ENCODE data around the gene ASIC2. TPM values are rescaled to one million over a fixed set of nuclear protein-coding genes. Genes with fewer than 3 reads are reported as not detected.

Gene ASIC2
- total RNA-seq, 1 experiment from 2014 or later: 0.09 TPM

DNA sequence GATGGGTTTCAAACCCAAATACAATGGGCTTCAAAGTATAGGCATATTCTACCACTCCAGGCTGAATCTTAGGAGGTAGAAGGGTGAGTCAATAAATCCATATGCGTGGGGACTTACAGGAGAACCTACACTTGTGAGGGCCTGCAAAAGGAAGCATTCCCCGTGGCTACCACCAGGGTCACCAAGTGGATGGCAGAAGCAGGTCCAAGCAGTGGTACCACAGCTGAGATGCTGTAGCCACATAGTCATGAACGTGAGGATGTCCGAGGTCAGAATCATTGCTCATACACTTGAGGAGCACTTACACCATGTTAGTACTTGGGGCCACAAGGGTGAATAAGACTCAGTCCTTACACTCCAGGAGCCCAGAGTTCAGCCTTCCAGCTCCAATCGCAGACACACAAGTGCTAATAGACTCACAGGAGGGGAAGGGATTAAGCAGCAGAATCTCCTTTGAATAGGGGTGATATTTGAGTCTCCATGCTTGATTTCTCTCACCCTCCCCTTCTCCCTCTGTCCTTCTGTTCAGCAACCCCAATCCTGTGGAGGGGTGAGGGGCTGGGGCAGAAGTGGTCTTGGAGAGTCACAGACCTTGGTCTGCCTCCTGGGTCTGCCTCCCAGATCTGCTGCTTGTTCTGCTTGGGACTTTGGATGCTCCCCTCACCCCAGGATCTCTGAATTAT, 42.5 kb upstream of the ASIC2 start:
- Histone ChIP-seq H3K27me3 (ENCODE audit: insufficient read depth, low read depth) (peaks cover 13% of the 10 kb centered on the region; the same call in 1 of the 2 replicates), H3K4me1 (replicated peaks; ENCODE audit: insufficient read depth) (no peaks in the 10 kb centered on the region), H2AFZ (no peak overlapping the region), H3K36me3 (ENCODE audit: low read depth) (no peaks in the 10 kb centered on the region), H4K20me1 (ENCODE audit: insufficient read depth) (no peaks in the 10 kb centered on the region), H3K4me3 (no peak overlapping the region), H3K4me2 (no peak overlapping the region), H3K9me3 (ENCODE audit: insufficient read depth, low read depth) (no peaks in the 10 kb centered on the region), H3K9me2 (ENCODE audit: insufficient read depth) (no peaks in the 10 kb centered on the region), H3K79me2 (ENCODE audit: low read depth) (no peaks in the 10 kb centered on the region), H3F3A (ENCODE audit: insufficient read depth, low read depth) (no peaks in the 10 kb centered on the region), H3K27ac (no peak overlapping the region)
- ChIA-PET POLR2A (ENCODE audit: unreplicated experiment) (no interaction called here), CTCF (no interaction called here)
- intact Hi-C loops (cut with micrococcal nuclease; ENCODE audit: unreplicated experiment): no loop called here
- peak; percentile 24; the same call in 1 of the 2 replicates for TF ChIP-seq CTCF (conservative IDR thresholded peaks at IDR 0.05)
- no peak for TF ChIP-seq EZH2 (IDR thresholded peaks at IDR 0.05; ENCODE audit: low read depth)
- BruUV-seq (replicated peaks): no TSS peak
- no peak for DNase-seq

DNA sequence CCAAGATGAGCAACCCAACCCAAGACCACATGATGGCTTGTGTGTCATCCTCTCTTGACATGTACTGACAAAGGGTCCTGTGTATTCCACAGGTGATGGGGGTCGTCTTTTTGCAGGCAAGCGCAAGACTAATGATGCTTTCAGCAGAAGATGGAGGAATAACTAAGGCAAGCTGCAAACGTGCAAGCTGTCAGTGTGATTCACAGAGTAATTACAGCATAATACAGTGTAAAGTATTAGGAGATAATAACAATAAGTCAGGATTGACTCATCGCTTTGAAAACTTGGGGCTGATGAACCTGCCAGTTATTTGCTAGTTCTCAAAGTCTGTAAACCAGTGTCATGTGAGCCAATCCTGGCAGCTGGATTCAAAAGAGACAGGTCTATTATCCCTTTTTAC, 41.6 kb upstream of the ASIC2 start:
- TF ChIP-seq EZH2 (IDR thresholded peaks at IDR 0.05; ENCODE audit: low read depth): no peak
- TF ChIP-seq CTCF (conservative IDR thresholded peaks at IDR 0.05): no peak
- intact Hi-C loops (cut with micrococcal nuclease; ENCODE audit: unreplicated experiment): no loop called here
- Histone ChIP-seq H3F3A (ENCODE audit: insufficient read depth, low read depth) (no peaks in the 10 kb centered on the region), H3K9me2 (ENCODE audit: insufficient read depth) (no peaks in the 10 kb centered on the region), H3K4me2 (no peak overlapping the region), H3K27me3 (ENCODE audit: insufficient read depth, low read depth) (0 out of 2 replicates have a peak, but pooled peaks cover 6% of the 10 kb centered on the region), H3K36me3 (ENCODE audit: low read depth) (no peaks in the 10 kb centered on the region), H2AFZ (no peak overlapping the region), H3K9me3 (ENCODE audit: insufficient read depth, low read depth) (no peaks in the 10 kb centered on the region), H3K27ac (no peak overlapping the region), H4K20me1 (ENCODE audit: insufficient read depth) (no peaks in the 10 kb centered on the region), H3K4me3 (no peak overlapping the region), H3K79me2 (ENCODE audit: low read depth) (no peaks in the 10 kb centered on the region), H3K4me1 (replicated peaks; ENCODE audit: insufficient read depth) (no peaks in the 10 kb centered on the region)
- POLR2A ChIA-PET (ENCODE audit: unreplicated experiment): no interaction called here
- no peak for DNase-seq
- BruUV-seq (replicated peaks): no TSS peak
- CTCF ChIA-PET: interaction anchor here (0.7 kb wide), 1 partner anchor 26 kb away, joined by 3 read pairs; no protein-coding TSS in a partner anchor

DNA sequence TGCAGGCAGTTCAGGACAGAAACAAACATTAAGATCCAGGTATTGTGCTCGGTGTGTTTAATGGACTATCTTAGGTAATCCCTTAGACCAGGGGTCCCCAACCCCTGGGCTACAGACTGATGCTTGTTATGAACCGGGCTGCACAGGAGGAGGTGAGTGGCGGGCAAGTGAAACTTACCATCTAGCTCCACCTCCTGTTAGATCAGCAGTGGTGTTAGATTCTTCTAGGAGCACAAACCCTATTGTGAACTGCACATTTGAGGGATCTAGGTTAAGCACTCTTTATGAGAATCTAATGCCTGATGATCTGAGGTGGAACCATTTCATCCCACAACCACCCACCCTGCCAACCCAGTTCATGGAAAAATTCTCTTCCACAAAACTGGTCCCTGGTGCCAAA, 37.8 kb upstream of the ASIC2 start:
- no peak overlapping the region for H3K27ac ChIP-seq
- ChIA-PET POLR2A (ENCODE audit: unreplicated experiment) (no interaction called here), CTCF (no interaction called here)
- H4K20me1 ChIP-seq (ENCODE audit: insufficient read depth): no peaks in the 10 kb centered on the region; the same call in 1 of the 2 replicates
- intact Hi-C loops (cut with micrococcal nuclease; ENCODE audit: unreplicated experiment): no loop called here
- H3K4me1 ChIP-seq (replicated peaks; ENCODE audit: insufficient read depth): no peaks in the 10 kb centered on the region
- H3K9me3 ChIP-seq (ENCODE audit: insufficient read depth, low read depth): no peaks in the 10 kb centered on the region
- H2AFZ ChIP-seq: no peak overlapping the region
- no peaks in the 10 kb centered on the region for H3F3A ChIP-seq (ENCODE audit: insufficient read depth, low read depth)
- H3K27me3 ChIP-seq (ENCODE audit: insufficient read depth, low read depth): no peaks in the 10 kb centered on the region
- no peaks in the 10 kb centered on the region for H3K79me2 ChIP-seq (ENCODE audit: low read depth)
- H3K9me2 ChIP-seq (ENCODE audit: insufficient read depth): no peaks in the 10 kb centered on the region
- DNase-seq: no peak
- no peak overlapping the region for H3K4me2 ChIP-seq
- H3K4me3 ChIP-seq: no peak overlapping the region
- TF ChIP-seq EZH2 (IDR thresholded peaks at IDR 0.05; ENCODE audit: low read depth) (no peak), CTCF (conservative IDR thresholded peaks at IDR 0.05) (0 out of 2 replicates have a peak, but pooled peaks have one; percentile 13)
- H3K36me3 ChIP-seq (ENCODE audit: low read depth): no peaks in the 10 kb centered on the region
- BruUV-seq (replicated peaks): no TSS peak
